Activated naive CD4-positive, alpha-beta T cell treated with anti-CD3 and anti-CD28 coated beads, Interleukin-2, amount 50 U/mL, for 72 hours (primary cell): ENCODE results near the gene GGT6. TPM values are rescaled to one million over a fixed set of nuclear protein-coding genes. Genes with fewer than 3 reads are reported as not detected.

Experiments
- ATAC-seq, 2 donors: fragments of 150-1000 bp; cut with Tn5 transposase; 2 replicates each; pipeline ENCODE4 v1.10.0; 2021; ENCODE audit warnings: mild to moderate bottlenecking in 2 of 2, moderate library complexity in 2 of 2
- DNase-seq, 2 donors: peaks; one replicate each; pipeline ENCODE4 v3.0.0; 2021 to 2022; ENCODE audit warnings: low spot score in 2 of 2
- H3K27ac Mint-ChIP-seq, 2 donors: one replicate each; pipeline ENCODE4 v1.8.0; 2022; ENCODE audit warnings: mild to moderate bottlenecking in 2 of 2, mixed read lengths in 2 of 2
- H3K36me3 Mint-ChIP-seq, 2 donors: one replicate each; pipeline ENCODE4 v1.8.0; 2022; ENCODE audit warnings: mixed read lengths in 2 of 2
- H3K9me3 Mint-ChIP-seq, 2 donors: one replicate each; pipeline ENCODE4 v1.8.0; 2022; ENCODE audit warnings: mixed read lengths in 2 of 2
- total RNA-seq, 2 donors: library from RNA; stranded (reverse); gene quantifications; one replicate each; pipeline ENCODE4 v1.2.3, GENCODE V29; 2022

GGT6 gene
- total RNA-seq, 2 donors from 2014 or later = not detected

DNA sequence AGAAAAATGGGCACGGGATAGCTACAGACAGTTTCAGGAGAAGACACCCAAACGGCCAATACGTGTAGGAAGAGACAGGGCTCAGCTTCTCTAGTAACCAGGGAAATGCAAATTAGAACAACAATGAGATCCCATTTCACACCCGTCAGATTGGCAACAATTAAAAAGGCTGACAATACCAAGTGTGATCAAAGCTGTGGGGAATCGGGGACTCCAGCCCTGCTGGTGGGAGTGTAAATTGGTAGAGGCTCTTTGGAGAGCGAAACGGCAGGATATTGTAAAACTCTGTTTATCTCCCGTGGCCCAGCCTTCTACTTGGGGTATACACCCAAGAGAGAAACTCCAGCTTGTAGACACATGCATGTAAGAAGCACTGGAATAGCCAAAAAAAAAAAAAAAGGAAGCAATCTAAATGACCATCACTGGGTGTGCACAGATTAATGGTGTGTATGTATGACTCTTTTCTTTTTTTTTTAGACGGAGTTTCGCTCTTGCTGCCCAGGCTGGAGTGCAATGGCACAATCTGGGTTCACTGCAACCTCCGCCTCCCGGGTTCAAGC lies 32.7 kb downstream of the GGT6 start:
- Mint-ChIP-seq H3K36me3 (no peaks in the 10 kb centered on the region), H3K9me3 (no peaks in the 10 kb centered on the region), H3K27ac (no peak overlapping the region)
- ATAC-seq = no peak
- no peak for DNase-seq

DNA sequence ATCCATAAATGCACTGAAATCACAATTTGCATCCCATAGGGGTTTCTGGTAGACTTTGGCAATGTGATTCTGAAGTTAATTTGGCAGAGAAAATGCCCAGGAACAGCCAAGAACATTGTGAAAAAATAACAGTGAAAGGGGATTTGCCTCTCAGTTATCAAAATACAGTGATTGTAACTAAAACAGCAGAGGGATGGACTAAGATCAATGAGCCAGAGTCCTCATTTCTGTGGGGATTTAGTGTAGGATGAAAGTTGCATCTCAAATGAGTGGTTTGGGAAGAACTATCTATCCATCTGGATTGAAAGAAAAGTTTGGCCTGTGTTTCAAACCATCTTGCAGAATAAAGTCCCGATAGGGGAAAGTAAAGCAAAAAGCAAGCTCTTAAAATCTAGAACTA lies 33.2 kb downstream of the GGT6 start:
- Mint-ChIP-seq H3K36me3 (no peaks in the 10 kb centered on the region), H3K9me3 (no peaks in the 10 kb centered on the region), H3K27ac (peak overlapping the region in 1 of 2 donors; percentile 44)
- DNase-seq (no peak), ATAC-seq (no peak)

DNA sequence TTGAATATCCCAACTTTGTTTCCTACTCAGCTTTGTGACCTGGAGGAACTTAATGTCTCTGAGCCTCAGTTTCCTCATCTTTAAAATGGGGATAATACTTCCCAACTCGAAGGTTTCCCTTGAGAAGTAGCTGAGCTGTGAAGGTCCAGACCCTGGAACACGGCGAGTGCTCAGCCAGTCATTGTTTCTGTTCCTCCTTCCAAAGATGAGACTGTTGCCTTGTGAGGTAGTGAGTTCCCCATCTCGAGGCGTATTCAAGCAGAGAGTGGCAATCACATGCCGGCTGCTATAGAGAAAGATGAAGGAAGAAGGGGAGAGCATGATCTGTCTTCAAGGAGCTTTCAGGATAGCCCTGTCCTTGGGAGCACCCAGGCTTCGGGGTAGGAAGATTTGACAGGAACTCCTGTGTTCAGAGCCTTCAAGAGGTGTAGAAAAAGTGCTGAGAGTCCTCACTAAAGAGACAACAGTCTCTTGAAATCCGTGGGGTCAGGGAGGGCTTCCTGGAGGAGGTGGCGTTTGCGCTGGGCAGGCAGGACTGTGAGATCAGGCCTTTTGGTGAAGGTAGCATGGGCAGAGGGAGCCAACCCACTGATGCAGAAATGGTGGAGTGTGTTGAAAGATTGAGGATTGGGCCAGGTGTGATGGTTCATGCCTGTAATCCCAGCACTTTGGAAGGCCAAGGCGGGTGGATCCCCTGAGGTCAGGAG lies 34.5 kb downstream of the GGT6 start:
- Mint-ChIP-seq H3K36me3 (no peaks in the 10 kb centered on the region), H3K9me3 (no peaks in the 10 kb centered on the region), H3K27ac (peak overlapping the region in 1 of 2 donors; percentile 12)
- ATAC-seq (no peak), DNase-seq (no peak)

DNA sequence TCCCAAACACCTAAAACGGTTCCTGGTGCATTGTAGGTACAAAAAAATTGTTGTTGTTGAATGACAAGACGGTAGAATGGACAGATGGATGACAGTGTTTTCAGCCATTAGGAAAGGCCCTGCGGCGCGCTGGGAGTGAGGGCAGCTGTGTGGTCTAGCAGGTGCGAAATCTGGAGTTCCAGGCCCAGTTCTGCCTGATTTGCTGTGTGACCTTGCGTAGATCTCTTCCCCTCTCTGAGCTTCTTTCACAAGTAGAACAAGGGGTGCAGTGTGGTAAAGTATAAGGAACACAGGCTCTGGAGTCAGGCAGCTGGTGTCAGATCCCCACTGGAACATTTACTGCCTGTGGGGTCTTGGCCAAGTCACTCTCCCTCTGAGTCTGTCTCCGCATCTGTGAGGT lies 36.4 kb downstream of the GGT6 start:
- DNase-seq = no peak
- no peak overlapping the region for H3K27ac Mint-ChIP-seq
- H3K9me3 Mint-ChIP-seq = no peaks in the 10 kb centered on the region
- no peaks in the 10 kb centered on the region for H3K36me3 Mint-ChIP-seq
- ATAC-seq = no peak

DNA sequence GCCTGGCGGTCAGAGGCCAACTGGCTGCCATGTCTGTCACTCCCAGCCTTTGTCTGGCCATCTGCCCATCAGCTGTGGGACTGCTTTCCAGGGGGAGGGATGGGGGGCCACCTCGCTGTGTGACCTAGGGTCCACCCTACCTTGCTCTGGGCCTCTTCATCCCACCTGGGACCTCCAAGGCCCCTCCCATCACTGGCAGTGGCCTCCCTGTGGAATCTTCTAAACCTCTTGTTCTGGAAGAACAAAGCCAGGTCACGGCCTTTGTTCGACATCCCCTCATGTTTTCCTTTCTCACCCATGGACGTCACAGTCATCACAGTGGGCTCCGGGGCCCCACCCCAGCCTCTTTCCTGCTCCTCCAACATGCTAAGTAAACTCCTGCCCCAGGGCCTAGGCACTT lies 37.7 kb downstream of the GGT6 start:
- no peak overlapping the region for H3K27ac Mint-ChIP-seq
- no peak for DNase-seq
- no peak for ATAC-seq
- H3K9me3 Mint-ChIP-seq = no peaks in the 10 kb centered on the region
- H3K36me3 Mint-ChIP-seq = no peaks in the 10 kb centered on the region

DNA sequence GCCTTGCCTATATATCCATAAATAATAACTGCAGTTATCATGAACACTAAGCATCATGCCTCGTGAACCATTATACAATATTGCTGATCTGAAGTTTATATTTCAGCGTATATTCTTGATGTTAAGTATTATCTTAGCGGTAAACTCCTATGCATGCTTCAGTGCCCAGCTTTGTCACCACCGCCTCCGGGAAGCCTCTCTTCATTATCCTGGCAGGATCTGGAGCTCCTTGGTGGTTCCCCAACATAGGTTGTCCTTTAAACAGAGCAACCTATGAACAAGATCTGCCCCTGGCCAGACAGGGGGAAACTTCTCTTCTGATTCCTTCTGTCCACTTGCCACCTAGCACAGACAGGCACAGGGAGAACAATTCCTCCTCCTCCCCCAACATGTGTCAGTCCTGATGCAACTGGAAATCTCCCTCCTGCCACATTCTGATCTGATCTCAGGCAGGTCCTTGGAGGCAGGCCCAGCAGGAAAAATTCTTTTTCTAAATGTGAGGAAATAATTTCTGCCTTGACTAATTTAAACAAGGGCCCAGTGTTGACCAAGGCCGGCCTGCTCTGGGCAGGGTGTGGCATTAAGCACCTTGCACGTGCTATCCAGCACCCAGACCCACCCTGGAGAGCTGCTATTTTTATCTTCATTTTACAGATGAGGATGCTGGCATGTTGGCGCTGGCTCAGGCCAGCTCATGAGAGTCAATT lies 39.3 kb downstream of the GGT6 start:
- Mint-ChIP-seq H3K27ac (peak overlapping the region in 1 of 2 donors; percentile 65), H3K36me3 (no peaks in the 10 kb centered on the region), H3K9me3 (no peaks in the 10 kb centered on the region)
- DNase-seq (no peak), ATAC-seq (no peak)

DNA sequence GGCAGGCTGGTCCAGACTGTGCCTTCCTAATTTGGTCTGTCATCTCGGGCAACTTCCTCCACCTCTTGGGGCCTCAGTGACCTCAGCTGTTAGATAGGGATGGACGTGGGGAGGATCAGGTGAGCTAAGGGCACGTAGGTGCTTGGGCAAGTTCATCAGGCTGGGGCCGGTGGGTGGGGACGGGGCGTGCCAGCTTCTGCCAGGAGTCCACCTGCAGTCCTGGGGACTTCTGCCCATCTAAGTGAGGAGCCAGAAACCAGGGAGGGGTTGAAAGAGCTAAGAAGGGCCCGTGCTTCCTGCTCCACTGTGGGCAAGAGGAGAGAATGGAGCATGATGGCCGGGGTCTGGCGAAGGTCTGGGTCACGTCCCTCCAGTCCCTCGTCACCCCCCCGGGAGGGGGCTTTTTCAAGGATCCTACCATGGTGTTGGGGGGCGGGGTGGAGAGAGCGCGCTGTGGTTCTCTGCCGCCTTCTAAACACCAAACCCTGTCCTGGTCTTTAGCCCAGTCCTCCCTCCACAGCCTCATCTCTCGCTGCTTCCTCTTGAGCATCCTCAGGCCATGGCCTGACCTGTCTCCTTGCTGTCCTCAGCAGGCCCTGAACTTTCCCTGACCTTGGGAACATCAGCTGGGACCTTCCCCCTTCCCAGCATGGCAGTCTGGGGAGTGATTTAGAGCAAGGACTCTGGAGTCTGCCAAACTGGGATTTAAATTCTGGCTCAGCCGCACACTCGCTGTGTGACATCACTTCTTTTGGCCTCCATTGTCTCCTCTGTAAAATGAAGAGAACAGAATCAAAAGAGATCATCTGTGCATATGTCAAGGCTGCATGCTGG lies 40.1 kb downstream of the GGT6 start:
- DNase-seq (no peak), ATAC-seq (no peak)
- Mint-ChIP-seq H3K9me3 (no peaks in the 10 kb centered on the region), H3K36me3 (no peaks in the 10 kb centered on the region), H3K27ac (peak overlapping the region in 1 of 2 donors; percentile 50)

DNA sequence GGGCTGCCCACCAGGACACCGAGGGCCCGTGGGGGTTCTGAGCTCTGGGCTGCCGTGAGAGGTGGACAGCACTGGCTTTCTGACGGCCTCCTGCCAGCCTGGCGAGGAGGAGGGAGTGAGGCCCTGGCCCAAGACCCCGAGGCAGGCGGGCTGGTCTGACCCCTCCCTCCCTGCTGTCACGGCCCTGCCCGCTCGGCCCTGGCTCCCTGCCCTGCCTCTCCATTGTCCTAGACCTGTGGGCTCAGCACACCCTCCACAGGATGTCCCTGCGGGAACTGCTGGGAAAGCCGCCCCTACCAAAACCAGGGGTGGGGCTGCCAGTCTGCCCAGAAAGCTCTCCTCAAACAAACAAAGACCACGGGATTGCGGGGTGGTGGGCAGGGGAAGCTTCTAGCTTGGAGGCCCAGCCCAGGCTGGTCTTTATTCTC lies 41.0 kb downstream of the GGT6 start:
- DNase-seq = no peak
- H3K36me3 Mint-ChIP-seq = no peaks in the 10 kb centered on the region

DNA sequence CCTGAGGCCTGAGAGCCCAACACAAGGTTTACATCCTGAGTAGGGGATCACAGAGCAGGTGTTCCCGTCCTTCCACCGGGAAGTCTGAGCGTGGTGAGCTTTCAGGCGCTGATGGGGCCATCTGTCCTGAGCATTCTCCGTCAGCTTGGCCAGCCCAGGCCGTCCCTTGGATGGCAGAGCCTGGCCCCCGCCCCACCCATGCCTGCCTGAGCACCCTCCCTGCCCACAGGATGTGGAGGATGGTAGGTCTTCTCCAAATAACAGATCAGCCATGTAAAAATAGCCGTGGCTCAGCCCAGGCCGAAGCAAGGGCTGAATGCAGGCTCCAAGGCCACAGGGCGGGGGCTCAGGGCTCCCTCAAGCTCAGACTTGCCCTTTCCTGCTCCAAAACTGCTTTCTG lies 41.5 kb downstream of the GGT6 start:
- DNase-seq (no peak), ATAC-seq (no peak)
- Mint-ChIP-seq H3K27ac (no peak overlapping the region), H3K9me3 (no peaks in the 10 kb centered on the region), H3K36me3 (no peaks in the 10 kb centered on the region)

More for the DNA sequence above, 41.0 kb downstream of the GGT6 start:
- Mint-ChIP-seq H3K27ac (no peak overlapping the region), H3K9me3 (no peaks in the 10 kb centered on the region)
- no peak for ATAC-seq

DNA sequence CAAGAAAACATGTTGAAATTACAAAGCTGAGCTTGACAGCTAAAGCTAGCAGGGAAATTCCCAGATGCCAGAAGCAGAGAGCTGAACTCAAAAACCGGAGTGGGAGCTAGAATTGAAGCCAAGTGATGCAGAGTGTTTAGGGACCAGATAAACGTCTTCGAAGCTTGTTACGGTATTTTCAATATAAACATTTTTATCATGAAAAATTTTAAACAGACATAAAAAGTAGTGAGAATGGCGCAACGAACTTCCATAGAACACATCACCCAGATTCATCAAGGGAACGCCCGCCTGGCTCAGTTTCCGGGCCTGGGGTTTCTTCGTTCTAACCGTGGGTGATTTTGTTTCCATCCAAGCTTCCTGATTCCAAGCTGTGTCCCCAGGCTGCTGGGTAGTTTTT lies 43.6 kb downstream of the GGT6 start:
- H3K36me3 Mint-ChIP-seq = no peaks in the 10 kb centered on the region
- DNase-seq = no peak
- ATAC-seq = no peak
- H3K9me3 Mint-ChIP-seq = no peaks in the 10 kb centered on the region
- no peak overlapping the region for H3K27ac Mint-ChIP-seq

DNA sequence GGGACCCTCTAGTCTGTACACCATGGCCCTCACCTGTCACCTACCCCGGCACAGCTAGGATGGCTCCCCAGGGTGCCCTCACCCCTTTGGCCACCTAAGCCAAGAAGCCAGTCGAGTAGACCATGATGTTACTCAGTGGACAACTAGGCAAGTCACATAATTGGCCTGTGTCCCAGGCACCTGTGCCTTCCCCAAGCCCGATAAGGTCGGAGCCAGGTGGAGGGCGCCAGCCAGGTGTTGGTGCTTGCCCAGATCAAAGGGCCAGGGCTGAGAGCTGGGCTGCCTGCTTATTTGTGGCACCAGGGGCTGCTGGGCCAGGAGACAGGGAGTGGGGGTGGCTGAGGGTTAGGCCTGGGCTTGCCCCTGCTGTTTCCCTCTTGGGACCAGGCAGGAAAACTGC lies 44.9 kb downstream of the GGT6 start:
- Mint-ChIP-seq H3K36me3 (no peaks in the 10 kb centered on the region), H3K9me3 (no peaks in the 10 kb centered on the region), H3K27ac (no peak overlapping the region)
- no peak for ATAC-seq
- no peak for DNase-seq

DNA sequence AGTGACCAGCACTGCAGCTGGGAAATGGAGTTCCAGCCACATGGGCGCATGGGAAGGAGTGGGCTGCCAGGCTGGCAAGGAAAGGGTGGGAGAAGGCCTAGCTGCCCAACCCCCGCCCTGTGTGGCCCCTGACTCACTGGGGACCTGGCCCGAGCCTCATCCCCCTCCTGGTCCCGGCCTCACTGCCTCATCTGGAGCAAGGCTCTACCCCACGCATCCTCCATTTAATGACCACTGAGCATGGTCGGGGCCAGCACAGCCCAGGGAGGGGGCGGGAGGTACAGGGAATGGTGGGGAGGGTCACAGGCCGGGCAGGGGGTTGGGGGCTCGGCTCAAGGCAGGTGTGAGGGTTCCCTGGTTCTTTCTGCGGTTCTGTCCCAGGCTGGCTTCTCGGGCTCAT lies 45.6 kb downstream of the GGT6 start:
- DNase-seq (no peak), ATAC-seq (no peak)
- Mint-ChIP-seq H3K9me3 (no peaks in the 10 kb centered on the region), H3K36me3 (no peaks in the 10 kb centered on the region), H3K27ac (no peak overlapping the region)

DNA sequence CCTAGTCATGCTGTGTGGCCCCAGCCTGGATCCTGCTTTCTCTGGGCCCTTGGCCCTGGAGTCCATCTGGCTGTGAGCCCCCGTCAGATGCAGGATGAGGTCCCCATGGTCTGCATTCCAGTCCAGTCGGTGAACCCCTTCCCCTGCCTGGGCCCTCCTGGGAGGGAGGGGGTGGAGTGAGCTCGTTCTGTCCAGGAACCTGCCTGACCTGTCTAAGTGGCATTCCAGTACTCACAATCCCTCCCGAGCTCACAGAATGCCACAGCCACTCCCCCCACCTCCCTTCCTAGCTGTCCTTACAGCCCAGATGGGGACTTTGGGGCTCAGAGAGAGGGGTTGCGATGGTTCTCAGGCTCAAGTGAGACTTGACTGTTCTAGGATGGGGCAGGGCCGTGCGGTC lies 46.2 kb downstream of the GGT6 start:
- H3K27ac Mint-ChIP-seq = no peak overlapping the region
- H3K9me3 Mint-ChIP-seq = no peaks in the 10 kb centered on the region
- ATAC-seq (no peak), DNase-seq (no peak)
- H3K36me3 Mint-ChIP-seq = no peaks in the 10 kb centered on the region

DNA sequence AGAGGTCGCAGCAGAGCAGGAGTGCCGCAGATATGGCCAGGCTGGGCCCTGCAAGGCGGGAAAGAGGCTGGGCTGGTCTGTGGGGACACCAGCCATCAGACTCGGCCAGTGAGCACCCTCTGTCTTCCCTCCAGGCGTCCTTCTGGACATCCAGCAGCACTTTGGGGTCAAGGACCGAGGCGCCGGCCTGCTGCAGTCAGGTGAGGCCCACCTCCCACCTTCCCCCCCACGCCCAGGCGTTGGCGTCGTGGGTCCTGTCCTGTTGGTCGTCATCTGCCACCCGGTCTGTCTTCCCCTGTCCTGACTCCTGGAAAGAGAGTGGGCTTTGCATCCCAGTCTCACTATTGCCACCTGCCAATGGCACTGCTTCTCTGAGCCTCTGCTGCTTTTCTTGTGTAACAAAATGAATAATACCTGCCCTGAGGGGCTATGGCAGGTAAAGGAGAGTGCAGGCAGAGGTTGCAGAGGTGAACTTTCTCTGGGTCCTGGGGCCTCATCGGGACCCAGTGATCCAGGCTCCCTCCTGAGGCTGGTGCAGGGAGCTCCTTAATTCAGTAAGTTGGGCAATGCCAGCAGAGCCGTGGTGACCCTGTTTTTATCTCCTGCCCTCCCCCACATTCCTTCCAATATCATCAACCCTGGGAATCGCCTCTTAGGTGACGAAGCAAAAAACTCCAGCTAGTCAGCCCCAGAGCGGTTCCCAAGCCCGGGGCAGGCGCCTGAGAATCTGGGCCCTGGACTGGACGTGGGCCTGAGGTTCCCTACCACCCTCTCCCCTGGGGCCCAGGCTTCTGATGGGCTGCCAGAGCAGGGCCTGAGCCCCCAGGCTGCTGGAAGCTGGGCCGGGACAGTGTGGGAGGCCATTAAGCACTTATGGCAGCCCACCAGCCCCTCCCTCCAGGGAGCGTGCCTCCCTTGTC lies 47.0 kb downstream of the GGT6 start:
- Mint-ChIP-seq H3K36me3 (no peaks in the 10 kb centered on the region), H3K9me3 (no peaks in the 10 kb centered on the region), H3K27ac (no peak overlapping the region)
- DNase-seq (no peak), ATAC-seq (no peak)

DNA sequence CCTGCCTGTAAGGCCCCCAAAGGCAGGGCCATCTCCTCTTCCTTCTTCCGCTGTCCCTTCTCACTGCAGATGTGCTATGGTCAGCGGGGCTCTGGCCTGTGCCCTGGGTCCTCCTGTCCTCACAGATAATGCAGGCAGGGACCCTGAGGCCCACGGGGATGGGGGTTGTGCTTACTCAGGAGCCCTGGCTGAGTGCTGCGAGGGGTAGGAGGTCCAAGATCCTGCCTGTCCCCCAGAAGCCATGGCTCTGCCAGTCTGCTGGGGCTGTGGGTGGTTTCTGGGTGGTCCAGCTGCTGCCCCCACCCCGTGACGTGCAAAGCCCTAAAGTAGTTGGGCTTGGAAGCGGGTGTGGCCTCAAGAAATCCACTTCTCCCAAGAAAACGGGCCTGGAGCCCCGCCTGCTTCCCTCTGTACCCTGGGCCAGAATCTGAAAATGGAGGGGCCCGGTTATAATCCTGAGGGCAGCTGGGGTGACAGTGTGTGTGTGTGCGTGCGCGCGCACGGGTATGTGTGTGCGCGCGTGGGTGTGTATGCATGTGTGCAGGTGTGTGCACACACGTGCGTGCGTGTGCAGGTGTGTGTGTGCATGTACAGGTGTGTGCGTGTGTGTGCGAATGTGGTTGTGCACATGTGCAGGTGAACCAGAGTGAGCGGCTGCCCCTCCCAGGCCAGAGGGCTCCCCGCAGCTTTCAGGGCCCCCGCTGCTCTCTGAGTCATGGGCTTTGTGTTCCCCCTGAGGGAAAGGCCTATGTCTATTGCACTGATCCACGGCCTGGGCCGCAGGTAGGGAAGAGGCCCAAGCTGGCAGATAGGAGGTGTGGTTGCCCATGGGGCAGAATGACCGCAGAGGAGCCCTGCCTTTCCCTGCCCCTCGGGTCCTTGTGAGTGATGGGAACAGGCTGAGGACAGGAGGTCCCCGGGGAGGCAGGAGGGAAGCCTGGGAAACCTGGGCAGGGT lies 47.9 kb downstream of the GGT6 start:
- H3K27ac Mint-ChIP-seq = peak overlapping the region in 1 of 2 donors; percentile 55
- no peak for ATAC-seq
- no peak for DNase-seq
- no peaks in the 10 kb centered on the region for H3K9me3 Mint-ChIP-seq
- H3K36me3 Mint-ChIP-seq = no peaks in the 10 kb centered on the region
